WTC11 (cell line): ENCODE measurements around the gene STX17. TPM values are rescaled to one million over a fixed set of nuclear protein-coding genes. Genes with fewer than 3 reads are reported as not detected.

Experiments
- ATAC-seq: fragments of 200-7000 bp; cut with Tn5 transposase; 2 replicates; pipeline ENCODE4 v1.10.0; 2021; ENCODE audit warnings: mild to moderate bottlenecking, moderate library complexity
- CTCF ChIA-PET: fragments of 300-600 bp; sonication (Branson Sonifier 250); formaldehyde crosslinking; loops from one replicate; lab custom pipeline; 2021; ENCODE audit warnings: antibody characterized with exemption; lab: Charles Lee
- POLR2A ChIA-PET: fragments of 350-600 bp; sonication (Branson Sonifier 250); formaldehyde crosslinking; loops from one replicate; lab custom pipeline; 2021; ENCODE audit warnings: antibody characterized with exemption; lab: Charles Lee
- DNase-seq: peaks from one replicate; pipeline ENCODE4 v3.0.0; 2021; ENCODE audit warnings: low spot score
- H3K27ac Mint-ChIP-seq: 2 replicates; pipeline ENCODE4 v1.8.0; 2021; ENCODE audit warnings: mixed read lengths
- H3K27me3 Mint-ChIP-seq: 2 replicates; pipeline ENCODE4 v1.8.0; 2021; ENCODE audit warnings: low read depth, mild to moderate bottlenecking, moderate library complexity, mixed read lengths
- H3K36me3 Mint-ChIP-seq: 2 replicates; pipeline ENCODE4 v1.8.0; 2021; ENCODE audit warnings: mixed read lengths
- H3K4me1 Mint-ChIP-seq: 2 replicates; pipeline ENCODE4 v1.8.0; 2022; ENCODE audit warnings: mixed read lengths
- H3K4me3 Mint-ChIP-seq: 2 replicates; pipeline ENCODE4 v1.8.0; 2021; ENCODE audit warnings: mild to moderate bottlenecking, moderate library complexity, mixed read lengths
- H3K9me3 Mint-ChIP-seq: 2 replicates; pipeline ENCODE4 v1.8.0; 2021; ENCODE audit warnings: mixed read lengths
- AFF4 ChIP-seq: sonication (generic); formaldehyde crosslinking; IDR thresholded peaks from 2 replicates; pipeline ENCODE4 v1.8.1; 2023; ENCODE audit warnings: mild to moderate bottlenecking, missing genetic modification reagents, borderline replicate concordance
- CREB1 ChIP-seq: sonication (generic); formaldehyde crosslinking; IDR thresholded peaks from 2 replicates; pipeline ENCODE4 v1.8.0; 2023; ENCODE audit warnings: mild to moderate bottlenecking, missing genetic modification reagents
- GABPB1 ChIP-seq: sonication (generic); formaldehyde crosslinking; IDR thresholded peaks from 2 replicates; pipeline ENCODE4 v1.8.1; 2023; ENCODE audit warnings: mild to moderate bottlenecking, missing genetic modification reagents
- GTF2I ChIP-seq: fragments of 250-450 bp; sonication (Bioruptor Pico); conservative IDR thresholded peaks from 2 replicates; pipeline ENCODE4 v1.4.0; 2021; ENCODE audit warnings: mild to moderate bottlenecking
- HMGA2 ChIP-seq: fragments of 250-450 bp; sonication (Bioruptor Pico); IDR thresholded peaks from 2 replicates; pipeline ENCODE4 v1.4.0; 2021; ENCODE audit warnings: mild to moderate bottlenecking, moderate library complexity
- IRF1 ChIP-seq: sonication (generic); formaldehyde crosslinking; IDR thresholded peaks from 2 replicates; pipeline ENCODE4 v1.8.0; 2023; ENCODE audit warnings: missing genetic modification reagents
- JUN ChIP-seq: sonication (generic); formaldehyde crosslinking; IDR thresholded peaks from 2 replicates; pipeline ENCODE4 v1.8.0; 2023; ENCODE audit warnings: mild to moderate bottlenecking, missing genetic modification reagents
- KAT7 ChIP-seq: sonication (generic); formaldehyde crosslinking; IDR thresholded peaks from 2 replicates; pipeline ENCODE4 v1.8.1; 2023; ENCODE audit warnings: missing genetic modification reagents, mild to moderate bottlenecking, borderline replicate concordance
- MYBL2 ChIP-seq: sonication (generic); formaldehyde crosslinking; IDR thresholded peaks from 2 replicates; pipeline ENCODE4 v1.8.1; 2023; ENCODE audit warnings: mild to moderate bottlenecking, moderate library complexity, missing genetic modification reagents
- SP1 ChIP-seq: sonication (generic); formaldehyde crosslinking; conservative IDR thresholded peaks from 2 replicates; pipeline ENCODE4 v1.8.1; 2022; ENCODE audit warnings: missing genetic modification reagents
- TEAD1 ChIP-seq: sonication (generic); formaldehyde crosslinking; IDR thresholded peaks from 2 replicates; pipeline ENCODE4 v1.8.0; 2022; ENCODE audit warnings: mild to moderate bottlenecking, missing genetic modification reagents
- ZNF138 ChIP-seq: sonication (generic); formaldehyde crosslinking; conservative IDR thresholded peaks from 2 replicates; pipeline ENCODE4 v1.8.1; 2022; ENCODE audit warnings: mild to moderate bottlenecking, moderate library complexity, missing genetic modification reagents
- total RNA-seq: library from RNA; stranded (reverse); gene quantifications from 3 replicates; pipeline ENCODE4 v1.2.3, GENCODE V29; 2021
- TF ChIP-seq, protein P1 (sequence below): sonication (generic); formaldehyde crosslinking; IDR thresholded peaks from 2 replicates; pipeline ENCODE4 v1.8.1; 2022; ENCODE audit warnings: mild to moderate bottlenecking, missing genetic modification reagents, moderate library complexity, borderline replicate concordance
- TF ChIP-seq, protein P2 (sequence below): sonication (generic); formaldehyde crosslinking; IDR thresholded peaks from 2 replicates; pipeline ENCODE4 v1.8.0; 2022; ENCODE audit warnings: missing genetic modification reagents
- TF ChIP-seq, protein P3 (sequence below): sonication (generic); formaldehyde crosslinking; IDR thresholded peaks from 2 replicates; pipeline ENCODE4 v1.8.0; 2023; ENCODE audit warnings: missing genetic modification reagents, mild to moderate bottlenecking, borderline replicate concordance
- TF ChIP-seq, protein P4 (sequence below): fragments of 250-450 bp; sonication (Bioruptor Pico); IDR thresholded peaks from 2 replicates; pipeline ENCODE4 v1.9.0; 2021; ENCODE audit warnings: moderate library complexity, mild to moderate bottlenecking, inconsistent platforms, borderline replicate concordance
- TF ChIP-seq, protein P5 (sequence below): fragments of 250-450 bp; sonication (Bioruptor Pico); IDR thresholded peaks from 2 replicates; pipeline ENCODE4 v1.9.0; 2021; ENCODE audit warnings: mild to moderate bottlenecking, borderline replicate concordance

The STX17 gene
- total RNA-seq, 1 experiment from 2014 or later = 22.1 TPM

GRCh38 chr9:99873943-99874584 lies 32.4 kb upstream of the STX17 start:
- ChIA-PET POLR2A (no interaction called here), CTCF (no interaction called here)
- no peaks in the 10 kb centered on the region for H3K9me3 Mint-ChIP-seq
- ATAC-seq = no peak
- H3K36me3 Mint-ChIP-seq = no peaks in the 10 kb centered on the region
- H3K27ac Mint-ChIP-seq = no peak overlapping the region
- no peaks in the 10 kb centered on the region for H3K4me1 Mint-ChIP-seq
- no peak for TF ChIP-seq MYBL2 (CRISPR knock-in tag)
- TF ChIP-seq, protein P1, sequence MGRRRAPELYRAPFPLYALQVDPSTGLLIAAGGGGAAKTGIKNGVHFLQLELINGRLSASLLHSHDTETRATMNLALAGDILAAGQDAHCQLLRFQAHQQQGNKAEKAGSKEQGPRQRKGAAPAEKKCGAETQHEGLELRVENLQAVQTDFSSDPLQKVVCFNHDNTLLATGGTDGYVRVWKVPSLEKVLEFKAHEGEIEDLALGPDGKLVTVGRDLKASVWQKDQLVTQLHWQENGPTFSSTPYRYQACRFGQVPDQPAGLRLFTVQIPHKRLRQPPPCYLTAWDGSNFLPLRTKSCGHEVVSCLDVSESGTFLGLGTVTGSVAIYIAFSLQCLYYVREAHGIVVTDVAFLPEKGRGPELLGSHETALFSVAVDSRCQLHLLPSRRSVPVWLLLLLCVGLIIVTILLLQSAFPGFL (CRISPR knock-in tag) = no peak
- TF ChIP-seq GTF2I (CRISPR knock-in tag) = no peak
- TF ChIP-seq SP1 (CRISPR knock-in tag) = no peak
- TF ChIP-seq, protein P2, sequence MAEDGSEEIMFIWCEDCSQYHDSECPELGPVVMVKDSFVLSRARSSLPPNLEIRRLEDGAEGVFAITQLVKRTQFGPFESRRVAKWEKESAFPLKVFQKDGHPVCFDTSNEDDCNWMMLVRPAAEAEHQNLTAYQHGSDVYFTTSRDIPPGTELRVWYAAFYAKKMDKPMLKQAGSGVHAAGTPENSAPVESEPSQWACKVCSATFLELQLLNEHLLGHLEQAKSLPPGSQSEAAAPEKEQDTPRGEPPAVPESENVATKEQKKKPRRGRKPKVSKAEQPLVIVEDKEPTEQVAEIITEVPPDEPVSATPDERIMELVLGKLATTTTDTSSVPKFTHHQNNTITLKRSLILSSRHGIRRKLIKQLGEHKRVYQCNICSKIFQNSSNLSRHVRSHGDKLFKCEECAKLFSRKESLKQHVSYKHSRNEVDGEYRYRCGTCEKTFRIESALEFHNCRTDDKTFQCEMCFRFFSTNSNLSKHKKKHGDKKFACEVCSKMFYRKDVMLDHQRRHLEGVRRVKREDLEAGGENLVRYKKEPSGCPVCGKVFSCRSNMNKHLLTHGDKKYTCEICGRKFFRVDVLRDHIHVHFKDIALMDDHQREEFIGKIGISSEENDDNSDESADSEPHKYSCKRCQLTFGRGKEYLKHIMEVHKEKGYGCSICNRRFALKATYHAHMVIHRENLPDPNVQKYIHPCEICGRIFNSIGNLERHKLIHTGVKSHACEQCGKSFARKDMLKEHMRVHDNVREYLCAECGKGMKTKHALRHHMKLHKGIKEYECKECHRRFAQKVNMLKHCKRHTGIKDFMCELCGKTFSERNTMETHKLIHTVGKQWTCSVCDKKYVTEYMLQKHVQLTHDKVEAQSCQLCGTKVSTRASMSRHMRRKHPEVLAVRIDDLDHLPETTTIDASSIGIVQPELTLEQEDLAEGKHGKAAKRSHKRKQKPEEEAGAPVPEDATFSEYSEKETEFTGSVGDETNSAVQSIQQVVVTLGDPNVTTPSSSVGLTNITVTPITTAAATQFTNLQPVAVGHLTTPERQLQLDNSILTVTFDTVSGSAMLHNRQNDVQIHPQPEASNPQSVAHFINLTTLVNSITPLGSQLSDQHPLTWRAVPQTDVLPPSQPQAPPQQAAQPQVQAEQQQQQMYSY = no peak
- TF ChIP-seq, protein P3, sequence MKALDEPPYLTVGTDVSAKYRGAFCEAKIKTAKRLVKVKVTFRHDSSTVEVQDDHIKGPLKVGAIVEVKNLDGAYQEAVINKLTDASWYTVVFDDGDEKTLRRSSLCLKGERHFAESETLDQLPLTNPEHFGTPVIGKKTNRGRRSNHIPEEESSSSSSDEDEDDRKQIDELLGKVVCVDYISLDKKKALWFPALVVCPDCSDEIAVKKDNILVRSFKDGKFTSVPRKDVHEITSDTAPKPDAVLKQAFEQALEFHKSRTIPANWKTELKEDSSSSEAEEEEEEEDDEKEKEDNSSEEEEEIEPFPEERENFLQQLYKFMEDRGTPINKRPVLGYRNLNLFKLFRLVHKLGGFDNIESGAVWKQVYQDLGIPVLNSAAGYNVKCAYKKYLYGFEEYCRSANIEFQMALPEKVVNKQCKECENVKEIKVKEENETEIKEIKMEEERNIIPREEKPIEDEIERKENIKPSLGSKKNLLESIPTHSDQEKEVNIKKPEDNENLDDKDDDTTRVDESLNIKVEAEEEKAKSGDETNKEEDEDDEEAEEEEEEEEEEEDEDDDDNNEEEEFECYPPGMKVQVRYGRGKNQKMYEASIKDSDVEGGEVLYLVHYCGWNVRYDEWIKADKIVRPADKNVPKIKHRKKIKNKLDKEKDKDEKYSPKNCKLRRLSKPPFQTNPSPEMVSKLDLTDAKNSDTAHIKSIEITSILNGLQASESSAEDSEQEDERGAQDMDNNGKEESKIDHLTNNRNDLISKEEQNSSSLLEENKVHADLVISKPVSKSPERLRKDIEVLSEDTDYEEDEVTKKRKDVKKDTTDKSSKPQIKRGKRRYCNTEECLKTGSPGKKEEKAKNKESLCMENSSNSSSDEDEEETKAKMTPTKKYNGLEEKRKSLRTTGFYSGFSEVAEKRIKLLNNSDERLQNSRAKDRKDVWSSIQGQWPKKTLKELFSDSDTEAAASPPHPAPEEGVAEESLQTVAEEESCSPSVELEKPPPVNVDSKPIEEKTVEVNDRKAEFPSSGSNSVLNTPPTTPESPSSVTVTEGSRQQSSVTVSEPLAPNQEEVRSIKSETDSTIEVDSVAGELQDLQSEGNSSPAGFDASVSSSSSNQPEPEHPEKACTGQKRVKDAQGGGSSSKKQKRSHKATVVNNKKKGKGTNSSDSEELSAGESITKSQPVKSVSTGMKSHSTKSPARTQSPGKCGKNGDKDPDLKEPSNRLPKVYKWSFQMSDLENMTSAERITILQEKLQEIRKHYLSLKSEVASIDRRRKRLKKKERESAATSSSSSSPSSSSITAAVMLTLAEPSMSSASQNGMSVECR (CRISPR knock-in tag) = no peak
- no peak for TF ChIP-seq AFF4 (CRISPR knock-in tag)
- TF ChIP-seq, protein P4, sequence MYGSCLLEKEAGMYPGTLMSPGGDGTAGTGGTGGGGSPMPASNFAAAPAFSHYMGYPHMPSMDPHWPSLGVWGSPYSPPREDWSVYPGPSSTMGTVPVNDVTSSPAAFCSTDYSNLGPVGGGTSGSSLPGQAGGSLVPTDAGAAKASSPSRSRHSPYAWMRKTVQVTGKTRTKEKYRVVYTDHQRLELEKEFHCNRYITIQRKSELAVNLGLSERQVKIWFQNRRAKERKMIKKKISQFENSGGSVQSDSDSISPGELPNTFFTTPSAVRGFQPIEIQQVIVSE (CRISPR knock-in tag) = no peak
- no peak for TF ChIP-seq JUN (CRISPR knock-in tag)
- TF ChIP-seq HMGA2 (CRISPR knock-in tag) = no peak
- no peak for TF ChIP-seq TEAD1 (CRISPR knock-in tag)
- no peak for TF ChIP-seq IRF1
- TF ChIP-seq KAT7 (CRISPR knock-in tag) = no peak
- no peak for TF ChIP-seq CREB1 (CRISPR knock-in tag)
- TF ChIP-seq GABPB1 (CRISPR knock-in tag) = no peak
- no peak for TF ChIP-seq ZNF138 (CRISPR knock-in tag)
- TF ChIP-seq, protein P5, sequence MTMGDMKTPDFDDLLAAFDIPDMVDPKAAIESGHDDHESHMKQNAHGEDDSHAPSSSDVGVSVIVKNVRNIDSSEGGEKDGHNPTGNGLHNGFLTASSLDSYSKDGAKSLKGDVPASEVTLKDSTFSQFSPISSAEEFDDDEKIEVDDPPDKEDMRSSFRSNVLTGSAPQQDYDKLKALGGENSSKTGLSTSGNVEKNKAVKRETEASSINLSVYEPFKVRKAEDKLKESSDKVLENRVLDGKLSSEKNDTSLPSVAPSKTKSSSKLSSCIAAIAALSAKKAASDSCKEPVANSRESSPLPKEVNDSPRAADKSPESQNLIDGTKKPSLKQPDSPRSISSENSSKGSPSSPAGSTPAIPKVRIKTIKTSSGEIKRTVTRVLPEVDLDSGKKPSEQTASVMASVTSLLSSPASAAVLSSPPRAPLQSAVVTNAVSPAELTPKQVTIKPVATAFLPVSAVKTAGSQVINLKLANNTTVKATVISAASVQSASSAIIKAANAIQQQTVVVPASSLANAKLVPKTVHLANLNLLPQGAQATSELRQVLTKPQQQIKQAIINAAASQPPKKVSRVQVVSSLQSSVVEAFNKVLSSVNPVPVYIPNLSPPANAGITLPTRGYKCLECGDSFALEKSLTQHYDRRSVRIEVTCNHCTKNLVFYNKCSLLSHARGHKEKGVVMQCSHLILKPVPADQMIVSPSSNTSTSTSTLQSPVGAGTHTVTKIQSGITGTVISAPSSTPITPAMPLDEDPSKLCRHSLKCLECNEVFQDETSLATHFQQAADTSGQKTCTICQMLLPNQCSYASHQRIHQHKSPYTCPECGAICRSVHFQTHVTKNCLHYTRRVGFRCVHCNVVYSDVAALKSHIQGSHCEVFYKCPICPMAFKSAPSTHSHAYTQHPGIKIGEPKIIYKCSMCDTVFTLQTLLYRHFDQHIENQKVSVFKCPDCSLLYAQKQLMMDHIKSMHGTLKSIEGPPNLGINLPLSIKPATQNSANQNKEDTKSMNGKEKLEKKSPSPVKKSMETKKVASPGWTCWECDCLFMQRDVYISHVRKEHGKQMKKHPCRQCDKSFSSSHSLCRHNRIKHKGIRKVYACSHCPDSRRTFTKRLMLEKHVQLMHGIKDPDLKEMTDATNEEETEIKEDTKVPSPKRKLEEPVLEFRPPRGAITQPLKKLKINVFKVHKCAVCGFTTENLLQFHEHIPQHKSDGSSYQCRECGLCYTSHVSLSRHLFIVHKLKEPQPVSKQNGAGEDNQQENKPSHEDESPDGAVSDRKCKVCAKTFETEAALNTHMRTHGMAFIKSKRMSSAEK (CRISPR knock-in tag) = no peak
- H3K27me3 Mint-ChIP-seq = no peaks in the 10 kb centered on the region
- no peak for DNase-seq
- no peak overlapping the region for H3K4me3 Mint-ChIP-seq
